ENCODE data around the gene VWA8.

VWA8 gene

GRCh38 chr13:41678848-41679247 is 282.1 kb downstream of the VWA8 start:
- no peak for DNase-seq (ENCODE audit: low read depth)
- no peak for TF ChIP-seq CTCF (IDR thresholded peaks at IDR 0.05; ENCODE audit: control insufficient read depth, extremely low read depth, insufficient read depth)
- no peak overlapping the region for H3K4me3 ChIP-seq (ENCODE audit: low read depth, low read length)

GRCh38 chr13:41678249-41678648 is 282.7 kb downstream of the VWA8 start:
- H3K4me3 ChIP-seq (ENCODE audit: low read depth, low read length), result no peak overlapping the region
- no peak for DNase-seq (ENCODE audit: low read depth)
- no peak for TF ChIP-seq CTCF (IDR thresholded peaks at IDR 0.05; ENCODE audit: control insufficient read depth, extremely low read depth, insufficient read depth)

DNA sequence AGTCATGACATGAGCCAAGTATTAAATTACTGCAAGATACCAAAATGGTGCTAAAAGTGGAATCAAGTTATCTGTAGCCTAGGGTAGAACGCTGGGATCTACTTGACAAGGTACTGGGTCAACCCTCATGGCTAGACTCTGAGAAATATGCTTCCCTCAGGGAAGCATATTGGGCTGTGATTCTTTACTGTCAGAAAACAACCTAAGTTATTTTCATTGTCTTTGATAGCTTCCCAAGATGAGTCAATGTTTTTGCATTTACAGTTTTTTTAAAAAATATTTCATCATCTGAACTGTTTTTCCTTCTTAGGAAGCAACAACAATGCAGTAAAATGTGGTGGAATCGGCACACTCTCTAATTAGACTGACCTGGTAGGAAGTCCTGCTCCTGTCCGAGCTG is 285.6 kb downstream of the VWA8 start:
- no peak overlapping the region for H3K4me3 ChIP-seq (ENCODE audit: low read depth, low read length)
- no peak for DNase-seq (ENCODE audit: low read depth)
- no peak for TF ChIP-seq CTCF (IDR thresholded peaks at IDR 0.05; ENCODE audit: control insufficient read depth, extremely low read depth, insufficient read depth)

DNA sequence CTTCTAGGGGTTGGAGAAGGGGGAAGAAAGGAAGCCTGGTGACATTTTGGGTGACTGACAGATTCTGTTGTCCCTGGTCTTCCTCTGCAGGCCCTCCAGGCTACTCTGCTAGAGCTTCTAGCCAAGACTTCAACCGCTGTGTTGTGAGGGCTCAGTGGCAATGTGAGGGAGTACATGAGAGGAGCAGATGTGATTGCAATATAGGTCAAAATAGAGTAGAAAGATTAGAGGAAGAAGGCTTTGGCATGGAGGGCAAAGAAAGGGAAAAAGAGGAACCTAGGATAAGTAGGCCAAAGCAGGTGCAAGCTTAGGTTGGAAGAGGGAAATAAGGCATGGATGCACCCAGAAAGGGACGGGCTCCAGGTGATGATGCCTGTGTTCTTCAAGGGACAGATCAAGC is 286.7 kb downstream of the VWA8 start:
- DNase-seq (ENCODE audit: low read depth), result no peak

GRCh38 chr13:41673640-41674039 is 287.3 kb downstream of the VWA8 start:
- no peak for DNase-seq (ENCODE audit: low read depth)
- H3K4me3 ChIP-seq (ENCODE audit: low read depth, low read length), result no peak overlapping the region
- TF ChIP-seq CTCF (IDR thresholded peaks at IDR 0.05; ENCODE audit: control insufficient read depth, extremely low read depth, insufficient read depth), result no peak

More for the DNA sequence above, 286.7 kb downstream of the VWA8 start:
- TF ChIP-seq CTCF (IDR thresholded peaks at IDR 0.05; ENCODE audit: control insufficient read depth, extremely low read depth, insufficient read depth), result no peak
- no peak overlapping the region for H3K4me3 ChIP-seq (ENCODE audit: low read depth, low read length)

DNA sequence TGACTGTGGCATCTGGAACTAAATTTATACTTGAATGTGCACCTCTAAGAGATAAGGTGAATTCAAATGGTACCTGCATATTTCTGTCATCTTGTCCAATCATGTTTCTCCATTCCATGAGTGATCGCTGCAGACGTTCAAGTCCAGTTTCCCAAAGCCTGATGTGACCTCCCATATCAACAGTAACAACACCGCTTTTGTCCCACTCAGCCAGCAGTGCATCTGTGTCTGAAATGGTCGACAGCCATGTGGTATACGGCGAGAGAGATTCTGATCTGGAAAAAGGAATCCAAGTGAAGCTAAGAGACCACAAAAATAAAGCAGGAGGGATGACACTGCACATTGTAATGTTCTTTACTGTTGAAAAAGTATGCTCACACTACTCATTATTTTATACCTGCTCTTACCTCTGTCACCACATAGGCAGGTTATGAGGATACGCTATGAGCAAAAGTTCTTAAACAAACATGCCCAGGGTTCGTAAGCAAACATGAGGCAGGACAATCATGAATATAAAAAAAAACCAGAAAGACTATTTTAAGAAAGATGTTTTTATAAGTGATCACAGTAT is 290.0 kb downstream of the VWA8 start:
- no peak overlapping the region for H3K4me3 ChIP-seq (ENCODE audit: low read depth, low read length)
- no peak for TF ChIP-seq CTCF (IDR thresholded peaks at IDR 0.05; ENCODE audit: control insufficient read depth, extremely low read depth, insufficient read depth)
- DNase-seq (ENCODE audit: low read depth), result peak; percentile 52

GRCh38 chr13:41668130-41668757 is 292.7 kb downstream of the VWA8 start:
- DNase-seq (ENCODE audit: low read depth), result peak; percentile 96
- no peak overlapping the region for H3K4me3 ChIP-seq (ENCODE audit: low read depth, low read length)
- TF ChIP-seq CTCF (IDR thresholded peaks at IDR 0.05; ENCODE audit: control insufficient read depth, extremely low read depth, insufficient read depth), result peak; percentile 78

Measured in LNCaP clone FGC (cell line).